ENCODE results near the gene PLA2G4D. TPM values are rescaled to one million over a fixed set of nuclear protein-coding genes. Genes with fewer than 3 reads are reported as not detected.

Gene PLA2G4D
- total and polyA plus RNA-seq, 2 donors (not counting 1 experiment from before 2014, with no cell fraction given) = not detected

GRCh38 chr15:42073418-42073817 is 20.9 kb downstream of the PLA2G4D start:
- DNase-seq (ENCODE audit: low read depth in 2 of 2) = peak in 1 of 2 donors; percentile 3
- Histone ChIP-seq H3K4me3 (replicated peaks in 1 of 4; ENCODE audit: control extremely low read depth in 1 of 4, insufficient read depth in 1 of 4, low read depth in 3 of 4, low read length in 4 of 4) (no peak overlapping the region), H4K20me1 (ENCODE audit: control insufficient read depth, extremely low read depth, insufficient read depth, low read length) (no peaks in the 10 kb centered on the region), H3K4me2 (ENCODE audit: extremely low read depth, insufficient read depth, low read length) (no peak overlapping the region), H3K9ac (ENCODE audit: insufficient read depth, low read length) (no peak overlapping the region), H3K27ac (ENCODE audit: insufficient read depth, low read length) (no peak overlapping the region), H3K79me2 (ENCODE audit: control insufficient read depth, insufficient read depth, low read length) (no peaks in the 10 kb centered on the region), H2AFZ (ENCODE audit: low read length) (no peak overlapping the region), H3K4me1 (ENCODE audit: control insufficient read depth, extremely low read depth, insufficient read depth, low read length) (no peaks in the 10 kb centered on the region), H3K36me3 (ENCODE audit: control insufficient read depth, insufficient read depth, low read length) (no peaks in the 10 kb centered on the region), H3K27me3 (ENCODE audit: control insufficient read depth, insufficient read depth, low read length) (peaks cover 7% of the 10 kb centered on the region), H3K9me3 (ENCODE audit: control insufficient read depth, insufficient read depth, low read depth, low read length) (no peaks in the 10 kb centered on the region)
- TF ChIP-seq CTCF (conservative IDR thresholded peaks at IDR 0.05 in 1 of 2, IDR thresholded peaks at IDR 0.05 in 1 of 2; ENCODE audit: low read depth in 1 of 2, low read length in 2 of 2) = no peak

- Histone ChIP-seq H3K27me3 (ENCODE audit: control insufficient read depth, insufficient read depth, low read length) (peaks cover 6% of the 10 kb centered on the region), H3K4me3 (replicated peaks in 1 of 4; ENCODE audit: control extremely low read depth in 1 of 4, insufficient read depth in 1 of 4, low read depth in 3 of 4, low read length in 4 of 4) (no peak overlapping the region), H3K79me2 (ENCODE audit: control insufficient read depth, insufficient read depth, low read length) (no peaks in the 10 kb centered on the region), H3K9me3 (ENCODE audit: control insufficient read depth, insufficient read depth, low read depth, low read length) (no peaks in the 10 kb centered on the region), H3K27ac (ENCODE audit: insufficient read depth, low read length) (no peak overlapping the region), H3K4me1 (ENCODE audit: control insufficient read depth, extremely low read depth, insufficient read depth, low read length) (no peaks in the 10 kb centered on the region), H4K20me1 (ENCODE audit: control insufficient read depth, extremely low read depth, insufficient read depth, low read length) (no peaks in the 10 kb centered on the region), H3K36me3 (ENCODE audit: control insufficient read depth, insufficient read depth, low read length) (no peaks in the 10 kb centered on the region), H3K4me2 (ENCODE audit: extremely low read depth, insufficient read depth, low read length) (no peak overlapping the region), H2AFZ (ENCODE audit: low read length) (no peak overlapping the region), H3K9ac (ENCODE audit: insufficient read depth, low read length) (no peak overlapping the region)
- no peak for DNase-seq (ENCODE audit: low read depth in 2 of 2)
- TF ChIP-seq EZH2 (IDR thresholded peaks at IDR 0.05; ENCODE audit: low read length, missing control alignments) (no peak), CTCF (conservative IDR thresholded peaks at IDR 0.05 in 1 of 2, IDR thresholded peaks at IDR 0.05 in 1 of 2; ENCODE audit: low read depth in 1 of 2, low read length in 2 of 2) (no peak)
These were observed 22.1 kb downstream of the PLA2G4D start for GRCh38 chr15:42072141-42072685.

GRCh38 chr15:42071717-42072116 is 22.6 kb downstream of the PLA2G4D start:
- no peaks in the 10 kb centered on the region for H4K20me1 ChIP-seq (ENCODE audit: control insufficient read depth, extremely low read depth, insufficient read depth, low read length)
- H3K9ac ChIP-seq (ENCODE audit: insufficient read depth, low read length) = no peak overlapping the region
- TF ChIP-seq EZH2 (IDR thresholded peaks at IDR 0.05; ENCODE audit: low read length, missing control alignments) = no peak
- TF ChIP-seq CTCF (conservative IDR thresholded peaks at IDR 0.05 in 1 of 2, IDR thresholded peaks at IDR 0.05 in 1 of 2; ENCODE audit: low read depth in 1 of 2, low read length in 2 of 2) = no peak
- no peak overlapping the region for H2AFZ ChIP-seq (ENCODE audit: low read length)
- H3K36me3 ChIP-seq (ENCODE audit: control insufficient read depth, insufficient read depth, low read length) = no peaks in the 10 kb centered on the region
- no peak overlapping the region for H3K4me2 ChIP-seq (ENCODE audit: extremely low read depth, insufficient read depth, low read length)
- H3K4me3 ChIP-seq (replicated peaks in 1 of 4; ENCODE audit: control extremely low read depth in 1 of 4, insufficient read depth in 1 of 4, low read depth in 3 of 4, low read length in 4 of 4) = no peak overlapping the region
- no peaks in the 10 kb centered on the region for H3K79me2 ChIP-seq (ENCODE audit: control insufficient read depth, insufficient read depth, low read length)
- H3K9me3 ChIP-seq (ENCODE audit: control insufficient read depth, insufficient read depth, low read depth, low read length) = no peaks in the 10 kb centered on the region
- peaks cover 6% of the 10 kb centered on the region for H3K27me3 ChIP-seq (ENCODE audit: control insufficient read depth, insufficient read depth, low read length)
- H3K27ac ChIP-seq (ENCODE audit: insufficient read depth, low read length) = no peak overlapping the region
- no peaks in the 10 kb centered on the region for H3K4me1 ChIP-seq (ENCODE audit: control insufficient read depth, extremely low read depth, insufficient read depth, low read length)
- DNase-seq (ENCODE audit: low read depth in 2 of 2) = no peak
